Left ventricle myocardium inferior (tissue), 1 donor: ENCODE results near the gene PCDHA11. TPM values are rescaled to one million over a fixed set of nuclear protein-coding genes. Genes with fewer than 3 reads are reported as not detected.
A peak's percentile ranks its signal among the peaks of the same experiment; 100 is the strongest.
"Not testable (repeated sequence)": the region's sequence is repeated elsewhere in the genome, so short reads cannot be mapped to it uniquely, and the experiment has no call there.

Experiments
- DNase-seq: peaks from one replicate; pipeline ENCODE4 v3.0.0-alpha.2; 2020
- H3K27ac ChIP-seq: fragments of 200-600 bp; replicated peaks from 2 replicates; pipeline ENCODE4 v1.8.0; 2021
- H3K27me3 ChIP-seq: fragments of 200-600 bp; 2 replicates; pipeline ENCODE4 v1.8.0; 2021; ENCODE audit warnings: low read depth
- H3K36me3 ChIP-seq: fragments of 200-600 bp; 2 replicates; pipeline ENCODE4 v1.8.0; 2021
- H3K4me1 ChIP-seq: fragments of 200-600 bp; 2 replicates; pipeline ENCODE4 v1.8.0; 2021
- H3K4me3 ChIP-seq: fragments of 200-600 bp; 2 replicates; pipeline ENCODE4 v1.8.0; 2021; ENCODE audit warnings: mild to moderate bottlenecking, moderate library complexity
- H3K9me3 ChIP-seq: fragments of 200-600 bp; replicated peaks from 2 replicates; pipeline ENCODE4 v1.8.0; 2021
- CTCF ChIP-seq: fragments of 200-600 bp; IDR thresholded peaks from 2 replicates; pipeline ENCODE4 v1.8.0; 2021; ENCODE audit warnings: antibody characterized with exemption, mild to moderate bottlenecking, borderline replicate concordance
- intact Hi-C: fragments of 100-400 bp; cut with micrococcal nuclease; formaldehyde crosslinking; loops from one replicate; pipeline ENCODE4 v1.11.0; 2022
- long read RNA-seq: library from polyadenylated mRNA; unstranded; transcript quantifications from one replicate; pipeline ENCODE4 v2.0.0, GENCODE V29; 2021
- total RNA-seq: library from RNA; stranded (reverse); fragmentation: NEBNext Ultra II Directional; extraction: Animal tissue kit (Norgen Biotek cat#: 25700); gene quantifications from one replicate; pipeline ENCODE4 v1.2.1, GENCODE V29; 2021
- donor health status: DM: no; HTN: yes; CAD: no; lungs with severe emphysema.

Gene PCDHA11
- not detected for total RNA-seq
- long read RNA-seq, result 0 reads

- peak; percentile 16 for TF ChIP-seq CTCF
- intact Hi-C loops, result no loop called here
- H3K9me3 ChIP-seq, result peaks cover 52% of the 10 kb centered on the region
- H3K4me3 ChIP-seq, result no peak within 1 kb of the TSS
- H3K27me3 ChIP-seq, result peaks cover 97% of the 10 kb centered on the region
- DNase-seq, result no peak
- no peak within 1 kb of the TSS for H3K27ac ChIP-seq
- H3K4me1 ChIP-seq, result no peaks in the 10 kb centered on the region
- H3K36me3 ChIP-seq, result no peaks in the 10 kb centered on the region
These were observed at the start of gene PCDHA11 for GRCh38 chr5:140868721-140869554. PCDHA11 (plus strand) TSS chr5:140868957; CDS start chr5:140869104, 147 bp downstream.

- Histone ChIP-seq H3K9me3 (peaks cover 46% of the 10 kb centered on the region), H3K4me3 (no peak within 1 kb of the TSS)
- no peak for DNase-seq
These were observed 47.1 kb upstream of the PCDHA11 start, which contains the start of gene PCDHA5 for GRCh38 chr5:140821375-140822280. PCDHA5 (plus strand) TSS chr5:140821613.

GRCh38 chr5:140822281-140822629 lies 46.5 kb upstream of the PCDHA11 start:
- Histone ChIP-seq H3K4me1 (no peaks in the 10 kb centered on the region), H3K27ac (no peak overlapping the region), H3K36me3 (no peaks in the 10 kb centered on the region), H3K9me3 (peaks cover 41% of the 10 kb centered on the region), H3K27me3 (peaks cover 62% of the 10 kb centered on the region), H3K4me3 (no peak overlapping the region)
- no peak for DNase-seq
- intact Hi-C loops, result no loop called here
- TF ChIP-seq CTCF, result no peak

More at GRCh38 chr5:140821375-140822280, 47.1 kb upstream of the PCDHA11 start, which contains the start of gene PCDHA5:
- Histone ChIP-seq H3K4me1 (no peaks in the 10 kb centered on the region), H3K36me3 (no peaks in the 10 kb centered on the region), H3K27me3 (peaks cover 55% of the 10 kb centered on the region), H3K27ac (no peak within 1 kb of the TSS)
- intact Hi-C loops, result no loop called here
- TF ChIP-seq CTCF, result peak; percentile 39

GRCh38 chr5:140822969-140823368 lies 45.8 kb upstream of the PCDHA11 start:
- H3K36me3 ChIP-seq, intact Hi-C loops, DNase-seq, H3K4me1 ChIP-seq, H3K4me3 ChIP-seq, H3K27ac ChIP-seq: not testable (repeated sequence)
- Histone ChIP-seq H3K27me3 (peaks cover 69% of the 10 kb centered on the region), H3K9me3 (peaks cover 47% of the 10 kb centered on the region)

- no peaks in the 10 kb centered on the region for H3K4me1 ChIP-seq
- H3K27ac ChIP-seq, result no peak overlapping the region
- H3K27me3 ChIP-seq, result peaks cover 74% of the 10 kb centered on the region
- no peak for DNase-seq
- intact Hi-C loops, result no loop called here
- no peaks in the 10 kb centered on the region for H3K36me3 ChIP-seq
- H3K9me3 ChIP-seq, result peaks cover 51% of the 10 kb centered on the region
- TF ChIP-seq CTCF, result no peak
- no peak overlapping the region for H3K4me3 ChIP-seq
These were observed 45.3 kb upstream of the PCDHA11 start for GRCh38 chr5:140823475-140823874.
